SH-SY5Y (cell line): ENCODE results near the gene ITPR1.

Experiments
- GATA2 ChIP-seq: IDR thresholded peaks from 2 replicates; pipeline ENCODE4 v1.6.1; 2011; ENCODE audit warnings: mild to moderate bottlenecking, low read depth, low read length
- GATA3 ChIP-seq: IDR thresholded peaks from 2 replicates; pipeline ENCODE4 v1.6.1; 2011; ENCODE audit warnings: low read depth, mild to moderate bottlenecking, low read length, moderate library complexity

GRCh38 chr3:4853749-4854140, 360.6 kb downstream of the ITPR1 start:
- no peak for TF ChIP-seq GATA2
- no peak for TF ChIP-seq GATA3
